Activated naive CD4-positive, alpha-beta T cell treated with anti-CD3 and anti-CD28 coated beads, Interleukin-2, amount 10 ng/mL, durations not matched to agents 5 hours and 36 hours (primary cell): ENCODE results near the gene KRT1. TPM values are rescaled to one million over a fixed set of nuclear protein-coding genes. Genes with fewer than 3 reads are reported as not detected.

Experiments used
- total RNA-seq, 2 experiments: library from RNA; stranded (reverse); gene quantifications; one replicate each; pipeline ENCODE4 v1.2.3, GENCODE V29; 2021

The KRT1 gene
- total RNA-seq = not detected

GRCh38 chr12:52680363-52680762 lies at the start of gene KRT1:
TSS of gene KRT1 (minus strand) at chr12:52680407. CDS start at chr12:52680348, 59 bp downstream.

GRCh38 chr12:52703424-52703823 lies 23.2 kb upstream of the KRT1 start, which contains the start of gene KRT77:
TSS of gene KRT77 (minus strand) at chr12:52703524. CDS start at chr12:52703434, 90 bp downstream.

GRCh38 chr12:52651726-52652261 lies 28.4 kb downstream of the KRT1 start, which contains the start of gene KRT2:
TSS of gene KRT2 (minus strand) at chr12:52652211. CDS start at chr12:52652142, 69 bp downstream.

Other genes with a start within 250 kb of the KRT1 start
- not detected for gene KRT75, start 246.0 kb downstream of the KRT1 start, total RNA-seq
- gene KRT6B, start 228.3 kb downstream of the KRT1 start, total RNA-seq = not detected
- not detected for gene KRT6C, start 206.6 kb downstream of the KRT1 start, total RNA-seq
- not detected for gene KRT6A, start 187.2 kb downstream of the KRT1 start, total RNA-seq
- not detected for gene KRT5, start 160.0 kb downstream of the KRT1 start, total RNA-seq
- not detected for gene KRT71, start 127.3 kb downstream of the KRT1 start, total RNA-seq
- not detected for gene KRT74, start 106.6 kb downstream of the KRT1 start, total RNA-seq
- 1 to 10 TPM; 5.4 to 5.6 TPM for gene KRT72, start 78.9 kb downstream of the KRT1 start, total RNA-seq
- gene KRT73, start 61.8 kb downstream of the KRT1 start, total RNA-seq = 1 to 10 TPM; 3.7 to 4.5 TPM
- under 1 TPM in 1 of 2 experiments, not detected in 1; 0.24 TPM for gene KRT2, start 28.2 kb downstream of the KRT1 start, total RNA-seq
- gene KRT77, start 23.1 kb upstream of the KRT1 start, total RNA-seq = not detected
- gene KRT76, start 96.9 kb upstream of the KRT1 start, total RNA-seq = not detected
- gene KRT3, start 115.7 kb upstream of the KRT1 start, total RNA-seq = not detected
- gene KRT4, start 133.7 kb upstream of the KRT1 start, total RNA-seq = not detected
- not detected for gene KRT79, start 153.9 kb upstream of the KRT1 start, total RNA-seq
- gene KRT78, start 168.6 kb upstream of the KRT1 start, total RNA-seq = not detected
- not detected for gene KRT8, start 224.7 kb upstream of the KRT1 start, total RNA-seq